Measurements from ENCODE around the gene FBLN7. TPM values are rescaled to one million over a fixed set of nuclear protein-coding genes. Genes with fewer than 3 reads are reported as not detected.
"Not testable (repeated sequence)": the region's sequence is repeated elsewhere in the genome, so short reads cannot be mapped to it uniquely, and the experiment has no call there.

Gene FBLN7
- total RNA-seq, 2 donors from 2014 or later, result 14.6 to 15.4 TPM

GRCh38 chr2:112139661-112140204, 1.5 kb downstream of the FBLN7 start:
- not testable (repeated sequence) for DNase-seq (ENCODE audit: low spot score)
- intact Hi-C loops (cut with DNase I), result loop anchor here in 1 of 2 donors (10.0 kb wide), 1 partner anchor 115 kb away; the partner anchor contains the start of gene ZC3H8

GRCh38 chr2:112140205-112140802, 2.1 kb downstream of the FBLN7 start:
- intact Hi-C loops (cut with DNase I), result loop anchor here in 1 of 2 donors (10.0 kb wide), 1 partner anchor 114 kb away; the partner anchor contains the start of gene ZC3H8
- no peak for DNase-seq (ENCODE audit: low spot score)

GRCh38 chr2:112140899-112141625, 2.9 kb downstream of the FBLN7 start:
- no peak for DNase-seq (ENCODE audit: low spot score)

GRCh38 chr2:112141626-112142007, 3.4 kb downstream of the FBLN7 start:
- intact Hi-C loops (cut with DNase I), result loop anchor here in 1 of 2 donors (10.0 kb wide), 1 partner anchor 113 kb away; the partner anchor contains the start of gene ZC3H8
- DNase-seq (ENCODE audit: low spot score), result no peak

More at GRCh38 chr2:112140899-112141625, 2.9 kb downstream of the FBLN7 start:
- intact Hi-C loops (cut with DNase I), result loop anchor here in 1 of 2 donors (10.0 kb wide), 1 partner anchor 114 kb away; the partner anchor contains the start of gene ZC3H8

GRCh38 chr2:112142525-112143078, 4.4 kb downstream of the FBLN7 start:
- intact Hi-C loops (cut with DNase I), result loop anchor here in 1 of 2 donors (10.0 kb wide), 1 partner anchor 112 kb away; the partner anchor contains the start of gene ZC3H8
- no peak for DNase-seq (ENCODE audit: low spot score)

- intact Hi-C loops (cut with DNase I), result loop anchor here in 1 of 2 donors (10.0 kb wide), 1 partner anchor 112 kb away; the partner anchor contains the start of gene ZC3H8
- no peak for DNase-seq (ENCODE audit: low spot score)
Observed at GRCh38 chr2:112143150-112143549, 5.0 kb downstream of the FBLN7 start.

GRCh38 chr2:112144966-112145365, 6.8 kb downstream of the FBLN7 start:
- no peak for DNase-seq (ENCODE audit: low spot score)
- intact Hi-C loops (cut with DNase I), result loop anchor here in 1 of 2 donors (10.0 kb wide), 1 partner anchor 110 kb away; the partner anchor contains the start of gene ZC3H8

- peak; percentile 87 for DNase-seq (ENCODE audit: low spot score)
- intact Hi-C loops (cut with DNase I), result loop anchor here in 1 of 2 donors (10.0 kb wide), 1 partner anchor 107 kb away; the partner anchor contains the start of gene ZC3H8
Observed at GRCh38 chr2:112147382-112148168, 9.4 kb downstream of the FBLN7 start.

- peak; percentile 78 for DNase-seq (ENCODE audit: low spot score)
- intact Hi-C loops (cut with DNase I), result loop anchor here in 1 of 2 donors (10.0 kb wide), 1 partner anchor 106 kb away; the partner anchor contains the start of gene ZC3H8
Observed at GRCh38 chr2:112148477-112148876, 10.3 kb downstream of the FBLN7 start.

GRCh38 chr2:112149194-112149593, 11.0 kb downstream of the FBLN7 start:
- peak; percentile 63 for DNase-seq (ENCODE audit: low spot score)
- intact Hi-C loops (cut with DNase I), result loop anchor here in 1 of 2 donors (10.0 kb wide), 1 partner anchor 106 kb away; the partner anchor contains the start of gene ZC3H8

- intact Hi-C loops (cut with DNase I), result loop anchor here in 1 of 2 donors (10.0 kb wide), 1 partner anchor 105 kb away; the partner anchor contains the start of gene ZC3H8
- peak; percentile 54 for DNase-seq (ENCODE audit: low spot score)
Observed at GRCh38 chr2:112149866-112150435, 11.8 kb downstream of the FBLN7 start.

GRCh38 chr2:112150447-112150846, 12.3 kb downstream of the FBLN7 start:
- DNase-seq (ENCODE audit: low spot score), result peak; percentile 83
- intact Hi-C loops (cut with DNase I), result no loop called here

- intact Hi-C loops (cut with DNase I), result no loop called here
- peak; percentile 62 for DNase-seq (ENCODE audit: low spot score)
Observed at GRCh38 chr2:112150851-112151250, 12.7 kb downstream of the FBLN7 start.

GRCh38 chr2:112151271-112151670, 13.1 kb downstream of the FBLN7 start:
- intact Hi-C loops (cut with DNase I), result no loop called here
- peak; percentile 5 for DNase-seq (ENCODE audit: low spot score)

- intact Hi-C loops (cut with DNase I), result no loop called here
- DNase-seq (ENCODE audit: low spot score), result peak; percentile 64
Observed at GRCh38 chr2:112151701-112152440, 13.7 kb downstream of the FBLN7 start.

GRCh38 chr2:112152476-112153178, 14.4 kb downstream of the FBLN7 start:
- intact Hi-C loops (cut with DNase I), result loop anchor here in 1 of 2 donors (1.0 kb wide), 1 partner anchor 14 kb away; no protein-coding TSS in a partner anchor
- DNase-seq (ENCODE audit: low spot score), result peak; percentile 58

GRCh38 chr2:112153179-112153490, 14.9 kb downstream of the FBLN7 start:
- peak; percentile 70 for DNase-seq (ENCODE audit: low spot score)
- intact Hi-C loops (cut with DNase I), result loop anchor here in 1 of 2 donors (1.0 kb wide), 1 partner anchor 13 kb away; no protein-coding TSS in a partner anchor

Measured in posterior vena cava (tissue), 2 donors.